ENCODE data around the gene HEXD. TPM values are rescaled to one million over a fixed set of nuclear protein-coding genes. Genes with fewer than 3 reads are reported as not detected.

The HEXD gene
- total and polyA plus RNA-seq, 2 of the 8 experiments (the other 6 are each of a cell fraction or from before 2014, with no cell fraction given) = 20.6 to 21.8 TPM

- no peak overlapping the region for H3K18ac ChIP-seq (ENCODE audit: extremely low read depth, low read length)
- no peak for DNase-seq (ENCODE audit: low read depth in 1 of 2, low spot score in 2 of 2)
- H2BK5ac ChIP-seq (ENCODE audit: low read depth, low read length) = no peak overlapping the region
- no peaks in the 10 kb centered on the region for H3K79me2 ChIP-seq (ENCODE audit: control insufficient read depth in 1 of 2, insufficient read depth in 2 of 2, low read length in 2 of 2)
- peaks cover 23 to 46% (median 36%) of the 10 kb centered on the region in 4 experiments for H3K27me3 ChIP-seq (replicated peaks in 1 of 4; ENCODE audit: control insufficient read depth in 3 of 4, extremely low read depth in 1 of 4, insufficient read depth in 3 of 4, low read length in 3 of 4)
- TF ChIP-seq TCF12 (IDR thresholded peaks at IDR 0.05; ENCODE audit: low read depth, low read length) = no peak
- TF ChIP-seq BCL11A (IDR thresholded peaks at IDR 0.05; ENCODE audit: low read depth in 2 of 2, low read length in 2 of 2) = no peak
- no peak for TF ChIP-seq JUN (IDR thresholded peaks at IDR 0.05; ENCODE audit: low read depth, low read length)
- TF ChIP-seq TAF7 (optimal IDR thresholded peaks at IDR 0.05; ENCODE audit: borderline replicate concordance, low read depth, low read length) = no peak
- no peak overlapping the region for H3K14ac ChIP-seq (ENCODE audit: insufficient read length)
- H3K23me2 ChIP-seq (ENCODE audit: low read depth, low read length) = peaks cover 7% of the 10 kb centered on the region; the same call in 1 of the 2 replicates
- CTCF ChIA-PET (ENCODE audit: partially characterized antibody) = interaction anchor here (2.1 kb wide), 1 partner anchor 17 kb away, joined by 10 read pairs; no protein-coding TSS in a partner anchor
- no peak overlapping the region for H2BK20ac ChIP-seq (ENCODE audit: low read length)
- no peaks in the 10 kb centered on the region for H4K20me1 ChIP-seq (replicated peaks in 1 of 2; ENCODE audit: control insufficient read depth in 1 of 2, insufficient read depth in 2 of 2, low read length in 2 of 2)
- no peak overlapping the region for H3K56ac ChIP-seq (replicated peaks; ENCODE audit: insufficient read length, low read depth, low read length)
- H3K4ac ChIP-seq (replicated peaks; ENCODE audit: insufficient read length, low read depth, low read length) = no peak overlapping the region
- no peak overlapping the region for H3K27ac ChIP-seq (ENCODE audit: low read depth, low read length)
- no peaks in the 10 kb centered on the region; a peak in 1 of 4 replicates for H3K9me3 ChIP-seq (ENCODE audit: insufficient read depth in 2 of 2, low read depth in 1 of 2, low read length in 1 of 2)
- H3K4me2 ChIP-seq (ENCODE audit: insufficient read depth in 1 of 2, low read depth in 2 of 2, low read length in 2 of 2) = no peak overlapping the region
- no peak for FAIRE-seq
- no peak overlapping the region for H3K9ac ChIP-seq (replicated peaks in 1 of 4; ENCODE audit: extremely low read depth in 1 of 4, low read depth in 3 of 4, low read length in 3 of 4)
- no peak overlapping the region for H4K8ac ChIP-seq (ENCODE audit: extremely low read depth, insufficient read depth, low read length)
- H2BK12ac ChIP-seq (ENCODE audit: low read depth, low read length) = no peak overlapping the region
- H3K36me3 ChIP-seq (ENCODE audit: control insufficient read depth in 2 of 4, insufficient read depth in 4 of 4, low read length in 3 of 4) = no peaks in the 10 kb centered on the region
- no peak overlapping the region for H4K91ac ChIP-seq (replicated peaks; ENCODE audit: insufficient read length, low read length)
- WGBS, 2 experiments (ENCODE audit: extremely low coverage in 1 of 2, insufficient coverage in 1 of 2, insufficient read length in 1 of 2, insufficient replicate concordance in 2 of 2, low coverage in 1 of 2, low lambda C conversion rate in 2 of 2, missing lambda C conversion rate in 1 of 2) = 92% methylated on average over 6 of the region's 7 CpGs; no CpG with 5 or more reads in 1 of the 2 experiments
- H2BK120ac ChIP-seq (replicated peaks; ENCODE audit: low read depth, low read length) = no peak overlapping the region
- H4K5ac ChIP-seq (ENCODE audit: insufficient read length, low read depth, low read length) = no peak overlapping the region
- peaks cover 0 to 6% (median 0%) of the 10 kb centered on the region in 4 experiments; a peak in 1 of 7 replicates for H3K4me1 ChIP-seq (replicated peaks in 1 of 4; ENCODE audit: control insufficient read depth in 3 of 4, insufficient read depth in 4 of 4, low read length in 3 of 4)
- no peak overlapping the region for H2BK15ac ChIP-seq (ENCODE audit: low read length)
- no peak overlapping the region for H3K4me3 ChIP-seq (ENCODE audit: extremely low read depth in 1 of 4, insufficient read depth in 2 of 4, low read depth in 3 of 4, low read length in 4 of 4)
- H3K79me1 ChIP-seq (ENCODE audit: low read depth, low read length) = no peaks in the 10 kb centered on the region
- POLR2A ChIA-PET (ENCODE audit: partially characterized antibody) = interaction anchor here (1.4 kb wide), 1 partner anchor 16 kb away, joined by 3 read pairs; no protein-coding TSS in a partner anchor
- no peak overlapping the region for H3K23ac ChIP-seq (ENCODE audit: insufficient read length)
- H2AK5ac ChIP-seq (ENCODE audit: low read depth, low read length) = no peak overlapping the region
- H2AFZ ChIP-seq (ENCODE audit: low read length) = no peak overlapping the region
Measured at GRCh38 chr17:82369211-82369610, 48.9 kb upstream of the HEXD start.
